ENCODE measurements around the gene ACKR3.
A peak's percentile ranks its signal among the peaks of the same experiment; 100 is the strongest.

ACKR3 gene

DNA sequence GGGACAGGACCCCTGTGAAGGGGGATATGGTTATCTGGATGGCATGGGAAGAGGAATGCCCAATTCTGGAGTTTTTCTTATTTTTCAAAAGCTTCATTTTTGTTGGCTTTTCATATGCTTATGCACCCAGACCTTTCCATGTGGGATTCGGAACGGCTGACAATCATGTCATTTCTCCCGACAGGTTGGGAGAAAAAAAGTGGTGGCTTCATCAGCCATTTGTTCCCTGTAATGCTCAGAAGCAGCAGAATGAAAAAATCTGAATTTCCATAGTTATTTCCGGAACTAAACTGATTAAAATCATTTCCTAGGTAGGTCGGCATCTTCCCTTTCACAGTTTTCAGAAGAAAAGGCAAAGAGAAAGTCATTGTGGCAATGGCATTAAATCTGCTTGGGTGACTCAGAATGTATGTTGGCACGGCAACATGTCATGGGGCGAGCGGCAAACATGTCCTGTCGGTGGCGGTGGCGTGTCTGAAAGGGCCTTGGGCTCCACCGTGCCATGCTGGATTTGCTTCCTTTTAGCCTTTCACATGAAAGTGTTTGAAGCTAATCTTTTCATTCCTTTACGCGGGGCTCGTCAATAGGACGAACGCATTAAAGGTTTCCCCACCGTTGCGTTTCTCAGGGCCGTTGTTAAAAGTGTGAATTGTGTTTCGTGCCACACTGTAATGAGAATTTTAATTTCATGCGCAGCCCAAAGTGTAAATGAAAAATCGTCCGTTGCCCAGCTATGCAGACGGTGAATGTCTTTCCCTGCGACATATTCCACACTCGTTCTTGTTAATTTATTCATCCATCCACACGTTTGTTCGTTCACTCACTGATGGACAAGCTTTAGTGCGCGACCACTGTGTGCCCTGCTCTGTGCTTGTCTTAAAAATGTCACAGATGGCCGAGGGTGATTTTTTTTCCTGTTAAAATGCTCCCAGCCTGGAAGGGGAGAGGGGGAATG lies 18.5 kb downstream of the ACKR3 start:
- DNase-seq, result no peak

DNA sequence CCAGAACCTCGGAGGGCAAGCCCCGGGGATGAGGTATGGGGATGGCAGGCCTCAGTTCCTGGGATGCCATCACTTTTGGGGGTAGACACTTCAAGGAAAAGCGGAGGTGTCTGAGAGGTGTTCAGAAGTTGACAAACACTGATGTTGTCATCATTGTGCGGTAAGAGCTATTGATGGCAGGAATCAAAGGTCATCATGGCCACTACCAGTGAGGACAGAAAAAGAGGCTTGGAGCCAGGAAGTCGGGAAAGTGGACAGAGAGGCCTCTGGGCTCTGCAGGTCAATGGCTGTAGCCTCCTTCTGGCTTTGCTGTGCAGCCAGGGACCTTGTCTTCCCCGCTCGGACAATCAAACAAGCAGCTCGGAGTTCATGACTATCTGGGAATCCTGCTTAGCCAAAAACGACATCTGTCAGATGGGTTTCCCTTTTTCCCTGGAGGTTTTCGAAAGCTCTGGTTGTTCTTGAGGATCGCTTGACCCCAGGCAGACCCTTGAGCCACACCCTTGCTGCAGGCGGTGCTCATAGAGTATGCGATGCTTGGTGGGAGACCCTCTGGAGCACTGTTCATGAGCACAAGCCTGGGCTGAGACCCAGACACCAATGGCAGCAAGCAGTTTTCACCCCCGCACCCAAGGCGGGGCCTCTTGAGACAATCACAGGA lies 19.4 kb downstream of the ACKR3 start:
- no peak for DNase-seq

GRCh38 chr2:236590846-236591245 lies 21.2 kb downstream of the ACKR3 start:
- no peak for DNase-seq

GRCh38 chr2:236592821-236593220 lies 23.2 kb downstream of the ACKR3 start:
- DNase-seq, result no peak

GRCh38 chr2:236593531-236593930 lies 23.9 kb downstream of the ACKR3 start:
- no peak for DNase-seq

DNA sequence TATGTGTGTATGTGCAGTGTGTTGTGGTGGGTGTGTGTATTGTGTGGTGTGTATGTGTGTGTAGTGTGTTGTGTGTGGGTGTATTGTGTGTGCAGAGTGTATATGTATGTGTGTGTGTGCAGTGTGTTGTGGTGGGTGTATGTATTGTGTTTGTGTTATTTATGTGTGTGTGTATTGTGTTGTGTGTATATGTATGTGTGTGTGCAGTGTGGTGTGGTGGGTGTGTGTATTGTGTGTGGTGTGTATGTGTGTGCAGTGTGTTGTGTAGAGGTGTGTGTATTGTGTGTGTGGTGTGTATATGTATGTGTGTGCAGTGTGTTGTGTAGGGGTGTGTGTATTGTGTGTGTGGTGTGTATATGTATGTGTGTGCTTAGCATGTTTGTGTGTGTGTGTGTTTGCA lies 24.3 kb downstream of the ACKR3 start:
- no peak for DNase-seq

- no peak for DNase-seq
These were observed 28.0 kb downstream of the ACKR3 start for GRCh38 chr2:236597629-236598028.

DNA sequence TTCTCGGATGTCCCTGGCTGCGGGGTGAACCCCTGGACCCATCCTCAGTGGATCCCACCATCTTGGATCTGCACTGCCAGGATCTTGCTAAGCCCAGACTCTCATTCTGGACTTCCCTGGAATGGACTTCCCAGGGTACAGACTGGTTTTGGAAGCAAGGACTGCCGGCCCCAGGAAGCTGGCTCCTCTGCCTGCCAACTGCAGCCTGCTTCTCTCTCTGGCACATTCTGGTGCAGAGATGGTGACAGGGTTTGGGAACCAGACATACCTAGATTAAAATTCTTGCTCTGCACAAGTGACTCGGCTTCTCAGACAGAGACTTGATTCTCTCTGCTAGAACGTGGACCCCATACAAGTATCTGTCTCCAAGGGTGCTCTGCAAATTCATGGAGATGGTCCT lies 29.4 kb downstream of the ACKR3 start:
- DNase-seq, result no peak

GRCh38 chr2:236600158-236600557 lies 30.5 kb downstream of the ACKR3 start:
- DNase-seq, result no peak

- DNase-seq, result no peak
These were observed 31.3 kb downstream of the ACKR3 start for GRCh38 chr2:236600892-236601291.

DNA sequence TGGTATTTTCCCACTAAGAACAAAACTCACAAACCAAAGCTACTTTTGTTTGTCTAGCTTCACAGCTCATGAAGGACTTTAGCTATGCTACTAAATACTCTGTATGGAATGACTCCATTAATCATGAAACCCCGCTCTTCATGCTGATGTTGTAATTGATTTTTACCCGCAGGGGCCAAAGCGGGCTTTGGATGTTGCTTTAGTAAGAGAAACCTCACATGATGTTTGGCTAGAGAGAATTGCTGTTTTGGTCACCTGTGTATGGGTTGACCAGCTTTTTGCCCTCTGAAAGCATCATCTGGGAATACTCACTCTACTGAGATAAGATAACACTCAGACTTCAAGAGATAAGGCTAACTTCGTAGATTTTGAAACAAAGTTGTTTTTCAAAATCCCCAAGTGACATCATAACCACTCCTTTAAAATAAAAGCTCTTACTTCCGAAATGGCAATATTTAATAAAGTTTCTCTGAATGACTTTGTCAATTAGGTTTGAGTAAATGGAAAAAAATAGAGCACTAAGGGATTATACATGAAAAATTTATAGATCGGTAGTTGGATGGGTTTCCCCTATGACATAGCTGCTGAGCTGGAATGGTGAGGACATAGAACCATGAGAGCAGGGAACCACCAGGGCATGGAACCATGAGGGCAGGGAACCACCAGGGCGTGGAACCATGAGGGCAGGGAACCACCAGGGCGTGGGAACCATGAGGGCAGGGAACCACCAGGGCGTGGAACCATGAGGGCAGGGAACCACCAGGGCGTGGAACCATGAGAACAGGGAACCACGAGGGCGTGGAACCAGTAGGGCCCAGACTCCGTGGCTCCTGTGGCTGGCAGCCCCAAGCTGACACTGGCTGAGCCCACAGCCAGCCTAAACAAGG lies 31.9 kb downstream of the ACKR3 start:
- DNase-seq, result peak; percentile 9

DNA sequence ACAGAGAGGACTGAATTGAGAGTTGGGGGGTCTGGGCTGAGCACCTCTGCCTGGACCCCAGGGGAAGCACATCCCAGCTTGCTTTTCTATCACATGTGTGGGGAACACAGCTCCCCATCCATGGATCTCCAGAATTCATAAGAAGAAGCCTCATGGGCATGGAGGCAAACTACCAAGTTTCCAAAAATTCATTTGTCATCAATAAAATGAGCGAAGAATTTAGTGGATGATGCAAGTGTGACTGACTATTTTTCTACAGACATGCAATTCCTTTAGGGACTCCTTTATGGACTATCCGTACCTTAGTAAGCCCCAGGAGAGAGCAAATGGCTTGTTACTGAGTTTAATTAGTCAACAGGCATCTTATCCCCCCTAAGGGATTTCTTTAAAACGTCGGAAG lies 33.1 kb downstream of the ACKR3 start:
- no peak for DNase-seq

- DNase-seq, result no peak
These were observed 33.9 kb downstream of the ACKR3 start for GRCh38 chr2:236603361-236604015.

GRCh38 chr2:236604575-236605344 lies 35.1 kb downstream of the ACKR3 start:
- DNase-seq, result peak; percentile 52

- DNase-seq, result no peak
These were observed 35.7 kb downstream of the ACKR3 start for GRCh38 chr2:236605345-236605734.

DNA sequence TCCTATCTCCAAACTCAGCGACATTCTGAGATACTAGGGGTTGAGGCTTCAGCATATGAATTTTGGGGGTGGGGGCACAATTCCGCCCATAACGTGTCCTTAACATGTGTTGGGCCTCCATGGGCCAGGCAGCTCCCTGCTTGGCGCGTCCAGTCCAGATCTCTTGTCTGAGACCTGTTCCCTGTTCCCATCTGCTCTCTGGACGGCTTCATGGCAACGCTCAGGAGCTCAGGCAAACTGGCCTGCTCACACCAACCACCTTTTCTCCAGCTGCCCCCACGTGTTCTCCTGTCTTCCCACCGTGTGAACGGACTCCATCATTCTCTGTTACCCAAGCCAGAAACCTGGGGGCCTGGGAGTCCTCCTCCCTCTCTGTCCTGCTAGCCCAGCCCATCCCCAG lies 36.4 kb downstream of the ACKR3 start:
- DNase-seq, result no peak

GRCh38 chr2:236607471-236608187 lies 38.0 kb downstream of the ACKR3 start:
- DNase-seq, result peak; percentile 4

DNA sequence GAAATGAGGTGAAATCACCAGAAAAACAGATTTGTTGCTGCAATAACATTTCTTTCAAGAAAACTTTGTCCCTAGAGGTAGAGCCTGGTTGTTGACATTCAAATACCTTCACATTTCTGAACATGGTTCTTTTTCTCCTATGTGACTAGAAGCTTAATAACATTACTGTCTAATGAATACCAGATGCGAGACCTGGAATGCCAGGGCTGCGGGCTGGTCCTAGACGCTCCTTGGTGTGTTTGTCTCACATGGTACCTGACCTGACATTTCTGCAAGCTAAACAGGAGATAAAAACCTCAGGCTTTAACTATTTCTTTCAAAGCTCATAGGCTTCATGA lies 38.5 kb downstream of the ACKR3 start:
- no peak for DNase-seq

- DNase-seq, result no peak
These were observed 39.1 kb downstream of the ACKR3 start for GRCh38 chr2:236608710-236609109.

- no peak for DNase-seq
These were observed 41.6 kb downstream of the ACKR3 start for GRCh38 chr2:236610991-236611821.
